KMS-11 (cell line): ENCODE data around the gene ATRNL1.
"Not testable (repeated sequence)": the region's sequence is repeated elsewhere in the genome, so short reads cannot be mapped to it uniquely, and the experiment has no call there.

Experiments
- H2AFZ ChIP-seq: fragments of 200-600 bp; sonication (generic); 2 replicates; pipeline ENCODE4 v1.6.1; 2016; ENCODE audit warnings: antibody characterized with exemption, mixed run types, low read depth
- H3K27ac ChIP-seq: fragments of 200-600 bp; sonication (generic); 2 replicates; pipeline ENCODE4 v1.6.1; 2016; ENCODE audit warnings: mild to moderate bottlenecking, mixed run types
- H3K27me3 ChIP-seq: fragments of 200-600 bp; sonication (generic); 2 replicates; pipeline ENCODE4 v1.6.1; 2017; ENCODE audit warnings: mild to moderate bottlenecking, low read depth, mixed run types, moderate library complexity; ENCODE audit not compliant: insufficient read depth
- H3K36me3 ChIP-seq: fragments of 200-600 bp; sonication (generic); 2 replicates; pipeline ENCODE4 v1.6.1; 2017; ENCODE audit warnings: mild to moderate bottlenecking, mixed run types; ENCODE audit not compliant: insufficient read depth
- H3K4me1 ChIP-seq: fragments of 200-600 bp; sonication (generic); 2 replicates; pipeline ENCODE4 v1.6.1; 2016; ENCODE audit warnings: mild to moderate bottlenecking, low read depth, mixed run types; ENCODE audit not compliant: poor library complexity, severe bottlenecking
- H3K4me2 ChIP-seq: fragments of 200-600 bp; sonication (generic); 2 replicates; pipeline ENCODE4 v1.7.0; 2016; ENCODE audit warnings: mild to moderate bottlenecking, mixed run types
- H3K4me3 ChIP-seq: fragments of 200-600 bp; sonication (generic); IDR thresholded peaks from 2 replicates; pipeline ENCODE4 v1.6.1; 2017; ENCODE audit warnings: low read depth, low read length, mixed read lengths; ENCODE audit not compliant: insufficient read depth
- H3K79me2 ChIP-seq: fragments of 200-600 bp; sonication (generic); 2 replicates; pipeline ENCODE4 v1.6.1; 2016; ENCODE audit warnings: low read depth, mixed run types; ENCODE audit not compliant: insufficient read depth
- H3K9ac ChIP-seq: fragments of 200-600 bp; sonication (generic); 2 replicates; pipeline ENCODE4 v1.6.1; 2016; ENCODE audit warnings: mild to moderate bottlenecking, mixed run types
- H4K20me1 ChIP-seq: fragments of 200-600 bp; sonication (generic); 2 replicates; pipeline ENCODE4 v1.6.1; 2016; ENCODE audit warnings: mild to moderate bottlenecking, mixed run types; ENCODE audit not compliant: insufficient read depth
- TF ChIP-seq, protein P1 (sequence below): fragments of 200-600 bp; sonication (generic); conservative IDR thresholded peaks from 2 replicates; pipeline ENCODE4 v1.6.1; 2017; ENCODE audit warnings: low read depth, mild to moderate bottlenecking, antibody characterized with exemption, low read length, moderate library complexity, mixed read lengths

The ATRNL1 gene

DNA sequence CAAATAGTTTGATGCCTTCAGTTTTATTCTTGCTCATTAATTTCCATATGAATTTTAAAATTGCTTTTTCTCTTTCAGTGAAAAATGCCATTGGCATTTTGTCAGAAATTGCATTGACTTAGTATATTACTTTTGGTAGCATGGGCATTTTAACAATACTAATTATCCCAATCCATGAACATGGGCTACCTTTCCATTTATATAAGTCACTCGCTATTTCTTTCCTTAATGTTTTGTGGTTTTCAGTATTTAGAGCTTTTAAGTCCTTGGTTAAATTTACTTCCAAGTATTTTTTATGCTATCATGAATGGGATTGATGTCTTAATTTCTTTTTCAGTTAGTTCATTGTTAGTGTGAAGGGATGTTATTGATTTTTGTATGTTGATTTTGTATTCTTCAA is 297.4 kb downstream of the ATRNL1 start:
- Histone ChIP-seq H3K79me2 (no peaks in the 10 kb centered on the region), H2AFZ (no peak overlapping the region), H3K9ac (no peak overlapping the region), H3K36me3 (no peaks in the 10 kb centered on the region; the same call in 1 of the 2 replicates), H3K4me2 (no peak overlapping the region), H3K27ac (no peak overlapping the region), H3K4me1 (no peaks in the 10 kb centered on the region), H4K20me1 (no peaks in the 10 kb centered on the region), H3K4me3 (no peak overlapping the region), H3K27me3 (no peaks in the 10 kb centered on the region)
- TF ChIP-seq, protein P1, sequence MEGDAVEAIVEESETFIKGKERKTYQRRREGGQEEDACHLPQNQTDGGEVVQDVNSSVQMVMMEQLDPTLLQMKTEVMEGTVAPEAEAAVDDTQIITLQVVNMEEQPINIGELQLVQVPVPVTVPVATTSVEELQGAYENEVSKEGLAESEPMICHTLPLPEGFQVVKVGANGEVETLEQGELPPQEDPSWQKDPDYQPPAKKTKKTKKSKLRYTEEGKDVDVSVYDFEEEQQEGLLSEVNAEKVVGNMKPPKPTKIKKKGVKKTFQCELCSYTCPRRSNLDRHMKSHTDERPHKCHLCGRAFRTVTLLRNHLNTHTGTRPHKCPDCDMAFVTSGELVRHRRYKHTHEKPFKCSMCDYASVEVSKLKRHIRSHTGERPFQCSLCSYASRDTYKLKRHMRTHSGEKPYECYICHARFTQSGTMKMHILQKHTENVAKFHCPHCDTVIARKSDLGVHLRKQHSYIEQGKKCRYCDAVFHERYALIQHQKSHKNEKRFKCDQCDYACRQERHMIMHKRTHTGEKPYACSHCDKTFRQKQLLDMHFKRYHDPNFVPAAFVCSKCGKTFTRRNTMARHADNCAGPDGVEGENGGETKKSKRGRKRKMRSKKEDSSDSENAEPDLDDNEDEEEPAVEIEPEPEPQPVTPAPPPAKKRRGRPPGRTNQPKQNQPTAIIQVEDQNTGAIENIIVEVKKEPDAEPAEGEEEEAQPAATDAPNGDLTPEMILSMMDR = no peak

DNA sequence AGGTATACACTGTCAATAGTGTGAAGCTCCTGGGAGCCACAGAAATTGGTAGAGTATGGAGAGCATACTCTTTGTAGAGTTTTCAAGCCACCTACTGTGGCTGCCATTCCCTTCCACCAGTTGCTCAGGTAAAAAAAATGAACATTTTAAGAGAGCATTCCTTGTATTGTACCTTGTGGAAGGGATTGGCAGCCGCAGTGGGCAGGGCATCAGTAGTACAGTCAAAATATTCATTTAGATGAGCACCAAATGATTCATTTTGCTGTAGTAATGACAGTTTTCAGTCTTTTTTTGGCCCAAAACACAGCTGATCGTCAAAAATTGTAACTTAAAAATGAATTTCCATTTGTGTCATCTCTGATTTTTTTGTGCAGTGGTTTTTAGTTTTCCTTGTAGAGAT is 304.9 kb downstream of the ATRNL1 start:
- no peak overlapping the region for H3K27ac ChIP-seq
- TF ChIP-seq, protein P1 = no peak
- no peaks in the 10 kb centered on the region for H3K4me1 ChIP-seq
- no peak overlapping the region for H2AFZ ChIP-seq
- no peak overlapping the region for H3K4me2 ChIP-seq
- no peak overlapping the region for H3K9ac ChIP-seq
- H4K20me1 ChIP-seq = no peaks in the 10 kb centered on the region
- no peaks in the 10 kb centered on the region for H3K36me3 ChIP-seq
- H3K4me3 ChIP-seq = no peak overlapping the region
- H3K79me2 ChIP-seq = no peaks in the 10 kb centered on the region
- H3K27me3 ChIP-seq = no peaks in the 10 kb centered on the region

DNA sequence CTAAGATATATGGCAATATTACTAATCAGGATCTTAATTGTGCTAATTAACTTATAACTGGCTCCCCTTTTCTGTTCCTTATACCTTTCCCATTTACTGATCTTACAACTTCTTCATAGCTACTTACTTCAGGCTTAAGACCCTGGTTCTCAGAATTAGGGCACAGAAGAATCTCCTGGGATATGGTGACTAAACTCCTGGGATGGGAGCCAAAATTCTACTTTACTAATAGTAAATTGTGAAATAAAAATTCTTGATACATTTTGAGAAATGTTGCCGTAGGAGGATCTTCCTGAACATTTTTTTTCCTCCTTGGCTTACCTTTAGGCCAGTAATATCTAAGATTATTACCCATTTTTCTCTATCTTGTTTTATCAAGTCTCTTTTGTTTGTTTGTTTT is 309.5 kb downstream of the ATRNL1 start:
- H3K27ac ChIP-seq = no peak overlapping the region
- no peaks in the 10 kb centered on the region for H3K36me3 ChIP-seq
- H3K27me3 ChIP-seq = no peaks in the 10 kb centered on the region
- no peaks in the 10 kb centered on the region for H3K4me1 ChIP-seq
- no peak overlapping the region for H2AFZ ChIP-seq
- no peak overlapping the region for H3K4me2 ChIP-seq
- no peaks in the 10 kb centered on the region for H3K79me2 ChIP-seq
- H3K9ac ChIP-seq = no peak overlapping the region
- TF ChIP-seq, protein P1 = no peak
- H4K20me1 ChIP-seq = no peaks in the 10 kb centered on the region
- H3K4me3 ChIP-seq = no peak overlapping the region

DNA sequence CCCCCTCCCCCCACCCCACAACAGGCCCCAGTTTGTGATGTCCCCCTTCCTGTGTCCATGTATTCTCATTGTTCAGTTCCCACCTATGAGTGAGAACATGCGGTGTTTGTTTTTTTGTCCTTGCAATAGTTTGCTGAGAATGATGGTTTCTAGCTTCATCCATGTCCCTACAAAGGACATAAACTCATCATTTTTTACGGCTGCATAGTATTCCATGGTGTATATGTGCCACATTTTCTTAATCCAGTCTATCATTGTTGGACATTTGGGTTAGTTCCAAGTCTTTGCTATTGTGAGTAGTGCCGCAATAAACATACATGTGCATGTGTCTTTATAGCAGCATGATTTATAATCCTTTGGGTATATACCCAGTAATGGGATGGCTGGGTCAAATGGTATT is 312.7 kb downstream of the ATRNL1 start:
- H3K4me1 ChIP-seq, H3K27ac ChIP-seq, H3K4me2 ChIP-seq, H3K4me3 ChIP-seq, H2AFZ ChIP-seq, H4K20me1 ChIP-seq, H3K79me2 ChIP-seq, H3K36me3 ChIP-seq, H3K9ac ChIP-seq, H3K27me3 ChIP-seq: not testable (repeated sequence)

DNA sequence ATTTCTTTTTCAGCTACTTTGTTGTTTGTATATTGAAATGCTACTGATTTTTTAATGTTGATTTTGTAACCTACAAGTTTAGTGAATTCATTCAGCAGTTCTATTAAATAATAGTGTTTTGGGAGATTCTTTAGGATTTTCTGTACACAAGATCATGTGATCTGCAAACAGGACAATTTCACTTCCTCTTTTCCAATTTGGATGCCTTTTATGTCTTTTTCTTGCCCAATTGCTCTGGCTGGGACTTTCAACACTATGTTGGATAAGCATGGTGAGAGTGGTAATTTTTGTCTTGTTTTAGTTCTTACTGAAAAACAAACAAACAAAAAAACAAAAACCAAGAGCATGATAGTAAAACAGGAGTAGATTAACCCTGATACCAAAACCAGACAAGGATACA is 316.2 kb downstream of the ATRNL1 start:
- Histone ChIP-seq H3K79me2 (no peaks in the 10 kb centered on the region), H3K36me3 (no peaks in the 10 kb centered on the region), H3K4me3 (no peak overlapping the region), H3K4me1 (no peaks in the 10 kb centered on the region), H2AFZ (no peak overlapping the region), H3K4me2 (no peak overlapping the region), H4K20me1 (no peaks in the 10 kb centered on the region), H3K9ac (no peak overlapping the region), H3K27me3 (no peaks in the 10 kb centered on the region), H3K27ac (no peak overlapping the region)
- TF ChIP-seq, protein P1 = no peak
